ENCODE results near the gene CRACR2B.

Gene CRACR2B

DNA sequence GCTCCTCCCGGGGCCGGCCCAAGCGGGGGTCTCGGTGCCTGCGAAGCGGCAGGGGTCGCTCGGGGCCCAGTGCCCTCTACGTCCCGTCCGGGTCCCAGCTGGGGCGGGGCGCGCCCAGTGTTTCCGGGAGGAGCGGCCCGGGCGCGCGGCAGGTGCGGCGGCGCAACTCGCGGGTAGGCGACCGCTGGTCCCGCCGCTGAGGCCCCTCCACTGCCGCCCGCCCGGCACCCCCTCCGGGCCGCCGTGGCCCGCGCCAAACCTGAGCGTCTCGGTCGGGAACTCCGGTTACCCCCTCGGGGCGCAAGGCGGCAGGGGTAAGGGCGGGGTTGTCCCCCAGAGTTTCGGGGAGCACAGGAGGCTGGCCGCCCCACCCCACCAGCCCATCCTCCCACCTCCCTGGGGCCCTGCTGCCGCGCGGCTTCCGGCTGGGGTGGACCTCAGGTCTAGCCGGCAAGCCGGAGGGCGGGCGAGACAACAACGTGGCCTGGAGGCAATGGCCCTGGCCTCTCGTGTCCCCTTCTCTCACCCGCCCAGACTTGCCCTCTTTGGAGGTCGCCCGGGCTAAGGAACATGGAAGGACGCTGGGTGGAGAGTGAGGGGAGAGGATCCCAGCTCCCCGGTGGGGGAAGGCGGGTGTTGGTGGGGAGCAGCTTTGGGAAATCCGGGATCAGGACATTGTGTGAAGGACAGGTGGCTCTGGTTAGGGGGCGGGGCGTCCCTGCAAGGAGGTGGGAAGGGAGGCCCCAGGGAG lies 398 bp upstream of the CRACR2B start:
- peak in 1 of 2 experiments; percentile 50 for DNase-seq

DNA sequence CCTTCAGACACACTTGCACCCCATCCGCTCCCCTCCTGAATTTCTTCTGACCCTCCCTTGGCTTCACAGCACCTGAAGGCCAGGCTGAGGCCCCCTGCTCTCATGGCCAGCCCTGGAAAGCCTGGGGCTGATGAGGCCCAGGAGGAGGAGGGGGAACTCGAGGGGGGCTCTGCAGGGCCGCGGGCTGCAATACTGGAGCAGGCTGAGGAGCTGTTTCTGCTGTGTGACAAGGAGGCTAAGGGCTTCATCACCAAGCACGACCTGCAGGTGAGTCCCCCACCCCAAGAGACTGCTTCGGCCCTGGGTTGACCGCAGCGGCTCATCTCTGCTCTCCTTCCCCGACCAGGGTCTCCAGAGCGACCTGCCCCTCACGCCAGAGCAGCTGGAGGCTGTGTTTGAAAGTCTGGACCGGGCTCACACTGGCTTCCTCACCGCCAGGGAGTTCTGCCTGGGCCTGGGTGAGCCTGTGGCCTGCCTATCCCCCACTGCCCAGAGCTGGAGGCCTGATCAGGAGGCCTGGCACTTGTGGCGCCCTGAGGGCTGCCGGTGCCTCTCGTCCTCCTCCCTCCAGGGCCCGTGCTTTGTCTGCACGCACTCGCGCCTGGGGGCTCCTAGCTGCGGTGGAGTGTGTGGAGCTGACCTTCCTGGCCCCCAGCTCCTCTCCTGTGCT lies 922 bp downstream of the CRACR2B start:
- DNase-seq = no peak

- DNase-seq = peak in 1 of 2 experiments; percentile 40
Measured at GRCh38 chr11:829176-829846, 1.6 kb downstream of the CRACR2B start.

GRCh38 chr11:829847-830294 lies 2.2 kb downstream of the CRACR2B start:
- peak in 1 of 2 experiments; percentile 41 for DNase-seq

DNA sequence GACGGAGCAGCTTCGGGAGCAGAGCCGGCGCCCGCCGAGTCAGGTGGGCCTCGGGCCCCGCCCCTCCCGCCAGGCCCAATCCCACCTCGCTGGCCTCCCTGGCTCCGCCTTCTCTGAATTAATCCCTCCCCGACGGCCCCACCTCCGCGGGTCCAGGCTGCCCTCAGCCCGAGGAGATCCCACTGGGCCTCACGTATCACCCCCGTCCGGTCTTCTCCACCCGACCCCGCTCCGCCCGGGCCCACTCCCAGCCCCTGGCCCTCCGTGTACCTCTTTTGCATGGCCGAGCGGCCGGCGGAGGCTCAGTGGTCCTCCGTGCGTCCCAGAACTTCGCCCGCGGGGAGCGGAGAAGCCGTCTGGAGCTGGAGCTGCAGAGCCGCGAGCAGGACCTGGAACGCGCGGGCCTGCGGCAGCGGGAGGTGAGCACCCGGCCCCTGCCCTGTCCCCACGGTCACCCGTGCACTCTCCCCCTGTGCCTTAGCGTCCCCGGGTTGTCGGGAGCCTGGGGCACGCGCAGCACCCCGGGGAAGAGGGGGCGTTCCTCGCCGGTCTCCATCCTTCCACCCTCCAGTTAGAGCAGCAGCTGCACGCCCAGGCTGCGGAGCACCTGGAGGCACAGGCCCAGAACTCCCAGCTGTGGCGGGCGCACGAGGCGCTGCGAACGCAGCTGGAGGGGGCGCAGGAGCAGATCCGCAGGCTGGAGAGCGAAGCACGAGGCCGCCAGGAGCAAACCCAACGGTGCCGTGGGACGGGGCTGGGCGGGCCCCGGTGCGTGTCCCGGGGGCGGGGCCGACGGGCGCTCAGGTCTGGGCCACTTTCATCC lies 2.8 kb downstream of the CRACR2B start:
- peak; percentile 75 to 82 for DNase-seq

GRCh38 chr11:831118-831864 lies 3.6 kb downstream of the CRACR2B start:
- DNase-seq = no peak

GRCh38 chr11:831961-832528 lies 4.3 kb downstream of the CRACR2B start:
- peak in 1 of 2 experiments; percentile 28 for DNase-seq

DNA sequence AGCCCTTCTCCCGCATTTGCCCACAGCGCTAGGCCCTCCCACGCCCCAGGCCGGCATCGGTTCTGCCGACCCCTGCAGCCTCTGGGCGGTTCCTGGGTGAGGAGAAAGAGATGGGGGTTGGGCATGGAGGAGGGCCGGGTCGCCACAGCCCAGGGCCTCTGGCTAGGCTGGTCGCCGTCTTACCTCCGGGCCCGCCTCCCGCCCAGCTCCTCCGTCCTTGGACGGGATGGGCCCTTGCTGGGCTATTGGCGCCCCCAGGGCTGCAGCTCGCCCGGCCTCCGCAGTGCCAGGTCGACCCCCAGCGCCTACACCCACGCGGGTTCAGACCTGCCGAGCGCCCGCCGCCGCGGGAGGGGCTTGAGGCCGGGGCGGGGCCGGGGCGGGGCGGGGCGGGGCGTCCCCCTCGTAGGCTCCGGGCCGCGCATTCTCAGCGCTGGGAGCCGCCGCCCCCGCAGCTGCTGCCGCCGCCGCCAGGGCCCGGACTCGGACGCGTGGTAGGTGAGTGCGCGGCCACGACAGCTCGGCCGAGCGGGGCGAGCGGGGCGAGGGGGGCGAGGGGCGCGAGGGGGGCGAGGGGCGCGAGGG lies 4.9 kb downstream of the CRACR2B start, which contains the start of gene CD151:
Gene CD151, plus strand, starts transcription at position 424 of the 585 bp plus-strand sequence. CDS start 3,118 bp downstream, outside the sequence.
- peak; percentile 53 to 72 for DNase-seq

DNA sequence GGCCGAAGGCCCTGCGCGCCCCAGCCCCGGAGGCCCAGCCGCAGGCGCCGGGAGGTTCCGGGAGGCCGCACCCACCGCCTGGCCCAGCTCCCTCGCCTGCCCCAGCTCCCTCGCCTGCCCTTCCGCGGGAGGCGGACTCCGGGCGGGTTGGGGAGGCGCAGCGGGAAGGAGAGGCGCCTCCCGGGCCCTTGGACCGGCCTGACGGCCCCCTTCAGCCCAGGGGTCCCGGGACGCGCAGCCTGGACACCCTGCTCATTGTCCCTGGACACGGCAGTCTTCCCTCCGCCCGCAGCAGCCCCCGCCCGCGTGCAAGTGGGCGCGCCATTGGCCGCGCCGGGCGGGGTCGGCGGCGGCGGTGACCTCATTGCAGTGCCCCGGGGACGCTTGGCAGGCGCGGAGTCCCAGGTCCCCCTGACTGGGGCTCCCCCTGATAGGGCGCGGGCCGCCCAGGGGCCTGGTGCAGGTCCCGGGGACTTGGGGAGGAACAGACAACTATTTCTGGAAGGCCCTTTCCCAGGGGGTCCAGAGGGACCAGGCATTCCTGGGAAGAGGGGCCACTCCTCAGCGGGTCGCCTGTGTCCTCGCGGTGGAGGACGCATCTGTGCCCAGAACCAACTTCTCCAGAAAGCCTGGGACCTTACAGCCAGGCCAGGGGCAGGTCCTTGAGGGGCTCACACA lies 5.5 kb downstream of the CRACR2B start:
- peak in 1 of 2 experiments; percentile 71 for DNase-seq

DNA sequence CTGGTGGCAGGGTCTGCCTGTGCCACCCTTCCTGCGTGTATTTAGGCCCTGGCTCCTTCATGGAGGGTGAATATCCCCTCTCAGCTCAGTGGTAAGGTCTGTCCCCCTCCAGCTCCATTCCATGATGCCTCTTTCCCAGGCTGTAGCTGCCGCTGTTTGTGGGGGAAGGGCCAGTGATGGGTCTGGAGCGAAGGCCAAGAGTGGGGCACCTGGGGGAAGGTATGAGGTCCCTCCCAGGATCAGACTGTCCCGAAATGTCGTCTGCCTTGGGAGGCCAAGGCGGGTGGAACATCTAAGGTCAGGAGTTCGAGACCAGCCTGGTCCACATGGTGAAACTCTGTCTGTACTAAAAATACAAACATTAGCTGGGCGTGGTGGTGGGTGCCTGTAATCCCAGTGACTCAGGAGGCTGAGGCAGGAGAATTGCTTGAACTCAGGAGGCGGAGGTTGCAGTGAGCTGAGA lies 6.2 kb downstream of the CRACR2B start:
- no peak for DNase-seq

GRCh38 chr11:834371-835316 lies 6.9 kb downstream of the CRACR2B start:
- DNase-seq = peak in 1 of 2 experiments; percentile 51

- no peak for DNase-seq
Measured at GRCh38 chr11:836274-836673, 8.6 kb downstream of the CRACR2B start.

- peak in 1 of 2 experiments; percentile 22 for DNase-seq
Measured at GRCh38 chr11:836700-837099, 9.0 kb downstream of the CRACR2B start.

DNA sequence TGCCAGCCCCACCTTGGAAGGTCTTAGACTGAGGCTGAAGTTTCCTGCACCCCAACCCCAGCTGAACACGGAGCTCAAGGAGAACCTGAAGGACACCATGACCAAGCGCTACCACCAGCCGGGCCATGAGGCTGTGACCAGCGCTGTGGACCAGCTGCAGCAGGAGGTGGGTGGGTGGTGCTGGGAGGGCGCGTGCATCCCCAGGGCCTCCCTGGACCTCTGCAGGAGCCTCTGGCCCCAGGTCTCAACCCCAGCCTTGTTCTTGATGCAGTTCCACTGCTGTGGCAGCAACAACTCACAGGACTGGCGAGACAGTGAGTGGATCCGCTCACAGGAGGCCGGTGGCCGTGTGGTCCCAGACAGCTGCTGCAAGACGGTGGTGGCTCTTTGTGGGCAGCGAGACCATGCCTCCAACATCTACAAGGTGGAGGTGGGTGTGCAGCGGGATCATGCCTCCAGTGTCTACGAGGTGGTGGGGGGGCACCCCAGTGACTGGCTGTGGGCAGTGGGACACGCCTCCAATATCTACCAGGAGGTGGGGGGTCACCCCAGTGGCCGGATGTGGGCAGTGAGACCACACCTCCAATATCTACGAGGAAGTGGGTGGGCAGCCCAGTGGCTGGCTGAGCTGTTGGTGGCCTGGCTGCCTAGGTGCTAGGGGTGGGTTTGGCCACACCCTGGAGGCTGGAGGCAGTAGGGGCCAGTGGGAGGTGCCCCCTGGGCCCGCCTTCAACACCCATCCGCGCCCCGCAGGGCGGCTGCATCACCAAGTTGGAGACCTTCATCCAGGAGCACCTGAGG lies 9.7 kb downstream of the CRACR2B start:
- peak in 1 of 2 experiments; percentile 19 for DNase-seq

DNA sequence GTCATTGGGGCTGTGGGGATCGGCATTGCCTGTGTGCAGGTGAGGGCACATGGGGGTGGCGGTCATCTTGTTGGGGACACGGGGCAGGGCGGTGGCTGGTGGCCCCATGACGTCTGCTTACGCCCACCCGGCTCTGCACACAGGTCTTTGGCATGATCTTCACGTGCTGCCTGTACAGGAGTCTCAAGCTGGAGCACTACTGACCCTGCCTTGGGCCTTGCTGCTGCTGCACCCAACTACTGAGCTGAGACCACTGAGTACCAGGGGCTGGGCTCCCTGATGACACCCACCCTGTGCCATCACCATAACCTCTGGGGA lies 10.2 kb downstream of the CRACR2B start:
- no peak for DNase-seq

GRCh38 chr11:838441-839279 lies 10.9 kb downstream of the CRACR2B start:
- DNase-seq = no peak

- DNase-seq = no peak
Measured at GRCh38 chr11:839280-839623, 11.5 kb downstream of the CRACR2B start.

Measured in activated T-cell treated with anti-CD3 and anti-CD28 coated beads, Interleukin-2, amount 50 U/mL, for 48 hours (primary cell).